Suprapubic skin (tissue), 4 donors: ENCODE data around the gene SYTL4. TPM values are rescaled to one million over a fixed set of nuclear protein-coding genes. Genes with fewer than 3 reads are reported as not detected.

ENCODE experiments used
- DNase-seq, 2 donors: peaks; one replicate each; pipeline ENCODE4 v3.0.0-alpha.2; 2019; ENCODE audit warnings: low spot score in 2 of 2
- H3K27ac ChIP-seq: fragments of 200-600 bp; sonication (generic); one replicate; pipeline ENCODE4 v1.5.1; 2019
- H3K27me3 ChIP-seq: fragments of 200-600 bp; sonication (generic); one replicate; pipeline ENCODE4 v1.5.1; 2019
- H3K36me3 ChIP-seq: fragments of 200-600 bp; sonication (generic); one replicate; pipeline ENCODE4 v1.5.1; 2019
- H3K4me1 ChIP-seq: fragments of 200-600 bp; sonication (generic); one replicate; pipeline ENCODE4 v1.5.1; 2019
- H3K4me3 ChIP-seq: fragments of 200-600 bp; sonication (generic); one replicate; pipeline ENCODE4 v1.5.1; 2019; ENCODE audit warnings: mild to moderate bottlenecking
- H3K9me3 ChIP-seq: fragments of 200-600 bp; sonication (generic); one replicate; pipeline ENCODE4 v1.5.1; 2019
- EP300 ChIP-seq: sonication (generic); formaldehyde crosslinking; IDR thresholded peaks from one replicate; pipeline ENCODE4 v1.6.1; 2017; ENCODE audit warnings: antibody characterized with exemption
- POLR2A ChIP-seq, 2 donors: fragments of 450-650 bp; IDR thresholded peaks; one replicate each; pipeline ENCODE4 v1.6.1; 2017; ENCODE audit warnings: antibody characterized with exemption in 2 of 2, mild to moderate bottlenecking in 2 of 2, moderate library complexity in 2 of 2
- POLR2AphosphoS5 ChIP-seq, 3 donors: sonication (generic); formaldehyde crosslinking; IDR thresholded peaks; one replicate each; pipeline ENCODE4 v1.6.1; 2017; ENCODE audit warnings: antibody characterized with exemption in 3 of 3
- WGBS: methylation state at CpG from one replicate; pipeline ENCODE4 v1.1.5; 2018; 5-methylcytosine and 5-hydroxymethylcytosine counted together
- total RNA-seq, 4 donors: library from RNA; depleted of rRNA; stranded (reverse); fragments of >200 nt; gene quantifications; one replicate each; pipeline ENCODE4 v1.1.0, GENCODE V29; 2016
- TF ChIP-seq, protein P1 (sequence below), 2 donors: fragments of 200-600 bp in 1 of 2; fragments of 450-650 bp in 1 of 2; sonication (generic) in 1 of 2; IDR thresholded peaks; one replicate each; pipeline ENCODE4 v1.5.1; 2016 to 2019; ENCODE audit warnings: antibody characterized with exemption in 2 of 2, mild to moderate bottlenecking in 1 of 2, moderate library complexity in 1 of 2

Gene SYTL4
- total RNA-seq, 4 donors from 2014 or later: 0.57 to 6.4 (median 3.0) TPM

DNA sequence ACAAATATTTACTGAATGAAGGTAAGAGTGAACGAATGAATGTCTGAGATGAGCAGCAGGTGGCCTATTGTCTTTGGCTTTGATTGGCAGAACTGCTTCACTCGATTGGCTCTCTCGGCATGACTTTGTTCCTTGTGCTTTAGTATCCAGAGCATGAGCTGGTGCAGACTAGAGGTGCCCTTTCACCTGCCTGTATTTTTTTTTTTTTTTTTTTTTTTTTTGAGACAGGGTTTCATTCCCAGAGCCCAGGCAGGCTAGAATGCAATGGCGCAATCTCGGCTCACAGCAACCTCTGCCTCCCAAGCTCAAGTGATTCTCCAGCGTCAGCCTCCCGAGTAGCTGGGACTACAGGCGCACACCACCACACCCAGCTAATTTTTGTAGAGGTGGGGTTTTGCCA, 49.0 kb downstream of the SYTL4 start:
- TF ChIP-seq, protein P1, sequence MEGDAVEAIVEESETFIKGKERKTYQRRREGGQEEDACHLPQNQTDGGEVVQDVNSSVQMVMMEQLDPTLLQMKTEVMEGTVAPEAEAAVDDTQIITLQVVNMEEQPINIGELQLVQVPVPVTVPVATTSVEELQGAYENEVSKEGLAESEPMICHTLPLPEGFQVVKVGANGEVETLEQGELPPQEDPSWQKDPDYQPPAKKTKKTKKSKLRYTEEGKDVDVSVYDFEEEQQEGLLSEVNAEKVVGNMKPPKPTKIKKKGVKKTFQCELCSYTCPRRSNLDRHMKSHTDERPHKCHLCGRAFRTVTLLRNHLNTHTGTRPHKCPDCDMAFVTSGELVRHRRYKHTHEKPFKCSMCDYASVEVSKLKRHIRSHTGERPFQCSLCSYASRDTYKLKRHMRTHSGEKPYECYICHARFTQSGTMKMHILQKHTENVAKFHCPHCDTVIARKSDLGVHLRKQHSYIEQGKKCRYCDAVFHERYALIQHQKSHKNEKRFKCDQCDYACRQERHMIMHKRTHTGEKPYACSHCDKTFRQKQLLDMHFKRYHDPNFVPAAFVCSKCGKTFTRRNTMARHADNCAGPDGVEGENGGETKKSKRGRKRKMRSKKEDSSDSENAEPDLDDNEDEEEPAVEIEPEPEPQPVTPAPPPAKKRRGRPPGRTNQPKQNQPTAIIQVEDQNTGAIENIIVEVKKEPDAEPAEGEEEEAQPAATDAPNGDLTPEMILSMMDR (IDR thresholded peaks at IDR 0.05): no peak
- TF ChIP-seq POLR2AphosphoS5 (IDR thresholded peaks at IDR 0.05) (no peak), EP300 (no peak), POLR2A (IDR thresholded peaks at IDR 0.05) (no peak)
- DNase-seq: no peak
- Histone ChIP-seq H3K4me3 (no peak overlapping the region), H3K9me3 (no peaks in the 10 kb centered on the region), H3K36me3 (no peaks in the 10 kb centered on the region), H3K27me3 (no peaks in the 10 kb centered on the region), H3K27ac (no peak overlapping the region), H3K4me1 (no peaks in the 10 kb centered on the region)
- 77% methylated on average over 8 of the region's 8 CpGs for WGBS

DNA sequence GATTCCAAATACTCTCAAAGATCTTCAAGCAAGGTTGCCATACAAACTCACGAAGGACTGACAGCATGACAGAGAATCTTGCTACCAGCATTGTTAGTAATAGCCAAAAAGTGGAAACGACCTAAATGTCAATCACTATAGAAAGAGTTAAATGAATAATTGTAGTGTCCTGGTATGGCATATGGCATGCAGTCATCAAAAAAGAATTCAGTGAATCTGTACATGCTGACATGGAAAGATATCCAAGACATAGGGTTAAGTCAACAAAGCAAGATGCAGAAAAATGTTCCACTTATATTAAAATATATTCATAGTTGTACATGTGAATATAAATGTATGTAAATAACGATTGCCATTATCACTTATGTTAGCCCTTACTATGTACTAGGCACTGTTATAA, 50.3 kb downstream of the SYTL4 start:
- WGBS: 63% methylated on average over 3 of the region's 3 CpGs
- H3K36me3 ChIP-seq: no peaks in the 10 kb centered on the region
- H3K4me3 ChIP-seq: no peak overlapping the region
- no peak for DNase-seq
- H3K4me1 ChIP-seq: no peaks in the 10 kb centered on the region
- H3K27ac ChIP-seq: no peak overlapping the region
- no peaks in the 10 kb centered on the region for H3K9me3 ChIP-seq
- TF ChIP-seq, protein P1 (IDR thresholded peaks at IDR 0.05): no peak
- TF ChIP-seq EP300 (no peak), POLR2A (IDR thresholded peaks at IDR 0.05) (no peak), POLR2AphosphoS5 (IDR thresholded peaks at IDR 0.05) (no peak)
- H3K27me3 ChIP-seq: no peaks in the 10 kb centered on the region

DNA sequence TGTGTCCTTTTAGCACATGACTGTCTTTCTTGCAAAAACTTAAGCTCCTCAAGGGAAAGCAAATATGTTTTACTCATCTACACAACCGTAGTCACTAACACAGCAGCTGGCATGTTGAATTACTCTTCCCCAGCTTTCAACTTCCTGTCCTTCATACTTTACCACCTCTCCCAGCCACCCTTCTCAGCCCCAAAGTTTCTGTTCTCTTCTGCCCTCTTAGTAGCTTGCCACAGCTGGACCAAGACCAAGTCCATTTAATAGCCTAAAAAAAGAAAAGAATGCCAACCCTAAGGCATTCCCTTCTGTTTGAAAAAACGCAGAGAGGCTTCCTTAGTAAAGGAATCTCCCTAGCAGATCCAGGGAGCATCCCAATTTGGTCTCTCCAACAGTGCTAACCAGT, 51.2 kb downstream of the SYTL4 start:
- Histone ChIP-seq H3K4me3 (no peak overlapping the region), H3K4me1 (no peaks in the 10 kb centered on the region), H3K27ac (no peak overlapping the region), H3K36me3 (no peaks in the 10 kb centered on the region), H3K27me3 (no peaks in the 10 kb centered on the region), H3K9me3 (no peaks in the 10 kb centered on the region)
- WGBS: 52% methylated on average over 2 of the region's 2 CpGs
- DNase-seq: no peak
- TF ChIP-seq, protein P1 (IDR thresholded peaks at IDR 0.05): no peak
- no peak for TF ChIP-seq POLR2A (IDR thresholded peaks at IDR 0.05)
- TF ChIP-seq EP300: no peak
- TF ChIP-seq POLR2AphosphoS5 (IDR thresholded peaks at IDR 0.05): no peak

DNA sequence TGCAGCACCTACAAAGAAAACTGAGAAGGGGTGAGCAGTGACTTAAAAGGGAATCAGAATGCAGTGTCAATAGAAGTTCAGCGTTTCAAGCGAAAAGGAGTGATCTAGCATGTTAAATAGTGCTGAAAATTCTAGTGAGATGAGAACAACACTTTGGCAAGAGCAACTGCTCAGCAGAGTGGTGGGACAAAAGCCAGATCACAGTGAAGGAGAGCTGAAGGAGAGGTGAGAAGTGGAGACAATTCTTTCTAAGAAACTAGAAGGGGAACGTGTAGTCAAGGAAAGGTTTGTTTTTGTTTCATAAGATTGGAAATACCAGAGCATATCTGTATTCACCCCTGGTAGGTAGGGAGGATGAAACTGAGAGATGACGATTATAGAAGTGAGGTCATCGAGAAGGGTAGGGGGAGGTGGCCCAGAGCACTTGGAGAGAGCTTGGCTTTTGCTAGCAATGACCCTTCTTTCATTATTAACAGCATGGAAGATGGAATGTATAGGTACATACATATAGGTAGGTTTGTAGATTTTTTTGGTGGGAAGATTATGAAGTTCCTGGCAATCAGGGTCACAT, 54.2 kb downstream of the SYTL4 start:
- Histone ChIP-seq H3K4me3 (no peak overlapping the region), H3K36me3 (no peaks in the 10 kb centered on the region), H3K27ac (no peak overlapping the region), H3K4me1 (no peaks in the 10 kb centered on the region), H3K9me3 (no peaks in the 10 kb centered on the region), H3K27me3 (no peaks in the 10 kb centered on the region)
- no peak for TF ChIP-seq POLR2AphosphoS5 (IDR thresholded peaks at IDR 0.05)
- TF ChIP-seq POLR2A (IDR thresholded peaks at IDR 0.05): no peak
- TF ChIP-seq, protein P1 (IDR thresholded peaks at IDR 0.05): no peak
- no peak for TF ChIP-seq EP300
- 61% methylated on average over 5 of the region's 5 CpGs for WGBS
- DNase-seq: no peak

DNA sequence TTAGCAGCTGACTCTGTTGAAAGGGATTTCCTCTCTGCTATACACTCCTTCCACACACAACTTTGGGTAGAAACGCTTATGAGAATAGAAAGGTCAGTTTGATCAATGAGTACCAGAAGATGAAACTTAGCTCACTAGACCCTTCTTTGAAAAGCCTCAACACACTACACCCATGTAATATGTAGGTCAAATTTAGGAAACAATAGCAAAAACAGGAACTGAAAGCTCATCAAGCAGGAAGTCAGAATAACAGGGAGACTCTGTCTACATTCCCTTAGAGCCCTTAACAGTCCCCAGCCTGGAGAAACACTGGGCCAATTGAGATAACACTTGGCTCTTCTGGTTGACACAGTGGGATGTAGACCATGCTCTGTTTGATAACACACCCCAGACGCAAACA, 57.2 kb downstream of the SYTL4 start:
- no peak for DNase-seq
- Histone ChIP-seq H3K4me1 (no peaks in the 10 kb centered on the region), H3K9me3 (no peaks in the 10 kb centered on the region), H3K27ac (no peak overlapping the region), H3K4me3 (no peak overlapping the region), H3K36me3 (no peaks in the 10 kb centered on the region), H3K27me3 (no peaks in the 10 kb centered on the region)
- WGBS: 72% methylated on average over 2 of the region's 2 CpGs
- TF ChIP-seq POLR2AphosphoS5 (IDR thresholded peaks at IDR 0.05): no peak
- TF ChIP-seq POLR2A (IDR thresholded peaks at IDR 0.05): no peak
- TF ChIP-seq EP300: no peak
